ENCODE data around the gene DENND5A.

DNA sequence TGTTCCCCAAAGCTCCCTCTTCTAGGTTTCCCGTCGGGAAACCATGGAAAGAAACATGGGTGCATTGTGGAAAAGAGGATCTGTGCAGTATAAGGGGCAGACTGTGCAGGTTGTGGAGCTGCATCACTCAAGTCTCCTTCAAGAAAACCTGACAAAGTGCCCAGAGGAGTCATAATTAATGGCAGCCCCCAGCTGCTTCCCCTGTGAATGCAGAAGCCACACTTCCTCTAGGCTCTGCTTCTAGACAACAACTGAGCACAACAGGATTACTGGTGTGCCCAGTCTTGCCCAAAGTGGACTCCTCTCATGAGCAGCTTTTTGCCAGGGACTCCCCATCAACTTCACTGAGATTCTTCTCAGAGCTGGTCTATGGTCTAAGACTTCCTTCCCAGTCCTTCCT lies 131.2 kb downstream of the DENND5A start:
- TF ChIP-seq CTCF (IDR thresholded peaks at IDR 0.05) (no peak), POLR2A (IDR thresholded peaks at IDR 0.05) (no peak), EP300 (IDR thresholded peaks at IDR 0.05) (no peak)
